Kasumi-1 (cell line): ENCODE data around the gene SFMBT1.
"Not testable (repeated sequence)": the region's sequence is repeated elsewhere in the genome, so short reads cannot be mapped to it uniquely, and the experiment has no call there.

ENCODE experiments used
- DNase-seq, 2 experiments: peaks; one replicate each; lab custom pipeline; 2025; lab: John Stamatoyannopoulos, UW

Gene SFMBT1

DNA sequence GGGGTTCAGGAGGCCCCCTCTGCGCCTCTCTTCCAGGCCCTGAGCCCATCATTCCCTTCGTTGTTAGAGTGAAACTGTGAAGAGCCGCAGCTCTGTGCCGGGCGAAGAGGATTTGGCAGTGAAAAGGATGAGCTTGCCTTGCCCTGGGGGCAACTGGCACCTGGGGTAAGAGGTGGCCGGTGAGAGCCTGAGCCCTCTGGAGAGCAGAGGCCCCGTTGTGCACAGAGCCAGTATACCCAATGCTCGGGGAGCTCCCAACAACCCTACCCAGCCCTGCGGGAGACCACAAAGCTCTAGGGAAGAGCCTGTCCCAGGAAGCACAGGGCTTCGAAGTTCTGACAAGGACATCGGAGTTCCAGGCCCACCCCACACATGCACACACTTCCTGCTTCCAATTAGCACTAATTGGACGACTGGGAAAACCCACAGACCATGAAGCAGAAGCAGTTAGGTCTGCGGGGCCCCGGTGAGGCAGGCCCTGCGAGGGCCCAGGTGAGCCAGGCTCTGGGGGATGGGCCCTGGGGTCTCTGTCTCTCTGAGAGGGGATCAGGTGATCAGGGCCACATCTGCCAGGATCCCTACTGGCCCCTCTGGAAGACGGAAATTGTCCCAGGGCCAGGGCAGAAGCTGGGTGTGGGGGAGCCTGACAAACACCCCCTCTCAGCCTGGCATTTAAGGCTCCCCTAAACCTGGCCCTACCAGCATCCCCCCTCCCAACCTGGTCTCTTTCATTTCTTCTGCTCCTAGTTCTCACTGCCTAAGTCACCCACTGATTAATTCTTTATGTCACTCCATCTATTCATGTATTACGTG lies 27.9 kb upstream of the SFMBT1 start:
- no peak for DNase-seq

GRCh38 chr3:53072653-53073552 lies 27.0 kb upstream of the SFMBT1 start:
- peak; percentile 87 to 89 for DNase-seq

DNA sequence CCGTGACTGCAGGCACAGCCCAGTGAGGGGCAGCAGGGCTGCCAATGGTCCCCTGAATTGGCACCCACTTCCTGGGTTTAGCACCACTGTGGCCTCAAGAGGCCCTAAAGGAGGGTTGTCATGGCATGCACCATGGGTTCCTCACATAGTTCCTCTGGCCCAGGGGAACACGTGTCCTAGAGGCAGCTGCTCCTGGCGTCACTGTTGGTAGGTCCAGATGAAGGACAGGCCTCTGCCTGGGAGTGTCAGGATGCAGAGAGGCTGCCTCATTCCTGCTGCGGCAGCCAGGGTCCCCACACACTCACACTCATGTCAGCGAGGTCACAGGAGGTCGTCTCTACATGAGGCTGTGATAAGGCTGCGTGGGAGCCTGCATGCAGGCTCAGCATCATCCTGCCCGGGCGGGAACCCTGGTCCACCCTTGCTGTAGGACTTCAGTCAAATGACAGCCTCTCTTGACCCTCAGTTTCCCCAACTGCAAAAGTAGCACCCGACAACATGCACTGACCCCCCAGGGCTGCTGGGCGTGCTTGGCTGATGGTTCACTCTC lies 26.1 kb upstream of the SFMBT1 start:
- DNase-seq: no peak

DNA sequence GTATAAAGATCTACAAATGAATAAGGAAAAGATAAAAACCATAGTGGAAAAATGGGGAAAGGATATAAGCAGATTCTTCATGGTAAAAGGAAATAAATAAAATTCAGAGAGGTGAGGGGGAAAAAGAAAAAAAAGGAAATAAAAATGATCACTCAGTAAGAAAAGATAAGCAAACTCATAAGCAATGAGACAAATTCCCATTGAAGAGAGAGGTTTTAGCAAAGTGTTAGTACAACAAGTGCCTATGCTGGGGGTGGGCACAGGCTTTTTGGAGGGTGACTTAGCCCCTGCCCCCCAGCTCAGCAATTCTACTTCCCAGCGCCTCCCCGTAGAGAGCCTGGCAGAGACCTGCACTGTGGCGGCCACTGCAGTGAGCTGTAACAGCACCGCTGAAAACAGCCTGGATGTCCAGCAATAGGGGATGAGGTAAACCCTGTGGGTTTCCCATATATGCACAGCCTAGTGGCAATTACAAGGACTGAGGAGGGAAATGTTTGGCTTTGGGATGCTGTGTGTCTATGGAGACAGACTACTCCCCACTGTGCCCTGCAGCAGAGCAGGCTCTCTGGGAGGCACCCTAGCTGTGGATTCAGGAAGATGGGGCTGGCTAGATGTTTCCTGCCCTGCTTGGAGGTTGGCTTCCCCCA lies 23.7 kb upstream of the SFMBT1 start:
- DNase-seq: no peak

- no peak for DNase-seq
These were observed 22.3 kb upstream of the SFMBT1 start for GRCh38 chr3:53068176-53068575.

DNA sequence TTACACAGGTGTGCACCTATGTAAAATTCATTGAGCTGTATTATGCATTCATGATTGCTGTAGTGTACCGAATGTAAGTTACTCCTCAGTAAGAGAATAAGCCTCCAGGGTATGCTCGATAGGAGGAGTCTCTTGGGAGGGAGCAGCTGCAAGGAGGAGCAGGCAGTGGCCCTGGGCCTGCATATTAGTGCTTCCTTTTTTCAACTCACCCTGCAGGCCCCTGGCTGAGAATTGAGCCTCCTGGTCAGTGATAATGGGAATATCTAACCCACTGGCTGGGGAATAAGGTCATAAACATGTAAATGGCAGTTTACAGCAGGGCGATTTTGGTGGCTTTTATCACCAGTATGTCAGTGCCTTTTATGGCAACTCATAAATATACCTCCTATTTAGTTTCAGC lies 21.7 kb upstream of the SFMBT1 start:
- DNase-seq: no peak

- no peak for DNase-seq
These were observed 20.1 kb upstream of the SFMBT1 start for GRCh38 chr3:53065841-53066480.

DNA sequence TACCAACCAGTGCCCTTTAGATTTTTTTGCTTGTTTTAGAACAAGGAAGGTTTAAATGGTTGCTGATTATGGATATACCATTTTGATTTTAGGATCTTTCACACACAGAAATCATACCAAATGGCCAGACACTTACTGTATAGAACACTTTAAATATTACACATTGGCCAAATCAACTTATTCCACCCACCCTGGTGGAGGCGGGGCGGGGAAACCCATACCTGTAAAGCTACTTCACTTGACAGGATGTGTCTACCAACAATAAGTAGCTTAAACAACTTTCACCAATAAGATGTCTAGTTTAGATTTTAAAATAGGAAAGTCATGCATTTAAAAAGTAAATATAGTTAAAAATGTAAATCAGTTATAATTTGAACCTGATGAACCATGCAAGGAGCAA lies 17.0 kb upstream of the SFMBT1 start:
- DNase-seq: no peak

- DNase-seq: peak; percentile 37 to 39
These were observed 10.6 kb upstream of the SFMBT1 start for GRCh38 chr3:53056442-53056841.

- DNase-seq: not testable (repeated sequence)
These were observed 8.4 kb upstream of the SFMBT1 start for GRCh38 chr3:53054233-53054632.

DNA sequence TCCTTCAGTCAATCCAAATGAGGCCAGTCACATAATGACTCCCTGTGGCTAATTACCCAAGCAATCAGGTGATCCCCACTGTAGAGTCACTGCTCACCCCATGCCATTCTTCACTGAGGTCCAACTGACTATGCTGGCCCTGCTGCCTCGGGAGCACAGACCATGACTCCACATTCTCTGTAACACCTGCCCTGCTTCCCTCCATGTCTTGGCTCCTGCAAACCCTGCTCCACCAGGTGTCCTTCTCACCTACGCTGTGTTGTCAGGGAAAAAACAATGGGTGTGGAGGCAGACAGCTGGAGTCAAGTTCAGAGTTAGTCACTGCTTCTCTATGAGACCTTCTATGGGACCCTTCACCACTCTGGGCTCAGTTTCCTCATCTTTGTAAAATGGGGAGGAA lies 6.1 kb upstream of the SFMBT1 start:
- DNase-seq: no peak

DNA sequence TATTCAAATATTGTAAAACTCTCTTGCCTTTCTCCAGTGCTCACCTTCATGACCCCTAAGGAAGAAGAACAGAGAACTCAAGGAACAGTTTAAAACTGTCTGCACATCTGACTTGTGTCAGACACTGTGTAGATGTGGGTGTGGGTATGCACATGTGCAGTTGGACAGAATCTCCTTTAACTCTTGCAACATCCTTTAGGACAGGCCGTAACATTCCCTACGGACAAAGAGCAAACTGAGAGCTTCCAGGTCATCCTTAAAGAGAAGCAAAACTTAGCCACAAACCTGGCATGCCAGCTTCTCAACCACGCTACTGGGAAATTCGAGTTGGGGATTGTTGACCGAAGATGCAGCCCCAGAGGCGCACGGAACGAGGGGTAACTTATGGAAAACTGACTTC lies 4.1 kb upstream of the SFMBT1 start:
- DNase-seq: no peak

GRCh38 chr3:53046171-53047170 lies 598 bp upstream of the SFMBT1 start:
- DNase-seq: peak; percentile 71 to 74

DNA sequence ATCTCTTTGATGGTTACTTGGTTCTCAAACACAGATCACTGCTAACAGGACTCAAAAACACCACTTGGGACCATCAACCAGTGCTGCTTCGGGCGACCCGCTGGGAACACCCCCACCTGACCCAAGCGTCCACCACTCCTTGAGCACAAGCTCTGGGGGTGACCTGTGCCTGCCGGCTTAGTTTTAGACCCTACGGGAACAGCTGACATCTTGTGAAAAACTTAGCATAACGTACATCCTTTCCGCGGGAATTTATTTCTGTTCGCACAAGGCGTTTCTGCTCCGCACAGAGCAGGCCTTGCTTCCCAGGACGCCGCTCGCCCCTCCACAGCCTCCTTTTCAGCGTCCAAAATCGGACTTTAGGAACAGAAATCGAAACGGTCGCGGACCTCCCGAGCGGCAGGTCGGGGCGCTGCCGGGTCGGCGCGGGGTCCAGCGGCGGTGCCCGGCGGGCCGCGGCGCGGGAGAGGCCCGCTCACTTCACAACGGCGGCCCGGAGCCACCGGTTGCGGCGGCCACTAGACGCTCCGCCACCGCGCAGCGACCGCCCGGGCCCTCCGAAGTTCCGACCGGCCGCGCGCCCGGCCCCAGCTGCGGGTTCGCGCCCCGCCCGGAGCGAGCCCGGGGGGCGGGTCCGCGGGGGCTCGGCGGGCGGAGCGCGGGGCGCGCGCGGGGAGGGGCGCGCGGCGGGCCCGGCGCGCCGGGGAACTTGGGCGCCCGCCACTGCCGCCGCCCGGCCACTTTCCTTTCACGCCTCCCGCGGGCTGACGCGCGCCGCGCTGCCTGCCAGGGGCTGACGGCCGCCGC lies 959 bp downstream of the SFMBT1 start:
- peak; percentile 33 to 50 for DNase-seq

DNA sequence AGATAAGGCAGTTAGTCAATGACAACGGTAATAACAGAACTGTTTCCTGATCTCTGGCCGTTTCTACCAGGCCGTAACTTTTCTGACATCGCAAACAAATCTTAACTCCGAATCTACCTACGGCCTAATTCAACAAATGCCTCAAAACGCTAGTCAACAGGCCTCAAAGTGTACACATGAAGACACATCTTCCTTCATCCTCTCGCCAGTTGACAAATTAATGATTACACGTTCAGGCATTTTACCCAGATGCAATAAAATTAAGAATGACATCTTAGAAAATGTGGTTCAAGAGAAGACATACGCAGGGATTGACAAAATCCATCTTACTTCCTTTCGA lies 1.5 kb downstream of the SFMBT1 start:
- DNase-seq: peak in 1 of 2 experiments; percentile 50

DNA sequence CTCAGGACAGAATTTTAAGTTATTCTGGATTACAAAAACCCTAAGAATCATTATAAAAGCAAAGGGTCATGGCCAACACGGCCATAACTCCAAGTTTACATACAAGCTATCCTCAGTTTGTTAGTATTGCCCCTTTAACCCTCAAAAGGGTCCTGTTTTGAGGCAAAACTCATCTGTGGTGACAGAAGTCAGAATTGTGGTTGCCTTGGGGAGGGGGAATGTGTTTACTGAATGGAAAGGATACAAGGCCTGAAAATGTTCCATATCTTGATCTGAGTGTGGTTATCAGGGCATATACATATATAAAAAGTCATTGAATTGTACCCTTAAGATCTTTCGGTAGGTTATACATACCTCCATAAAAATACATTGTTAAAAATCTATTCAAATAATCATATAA lies 2.1 kb downstream of the SFMBT1 start:
- DNase-seq: no peak

DNA sequence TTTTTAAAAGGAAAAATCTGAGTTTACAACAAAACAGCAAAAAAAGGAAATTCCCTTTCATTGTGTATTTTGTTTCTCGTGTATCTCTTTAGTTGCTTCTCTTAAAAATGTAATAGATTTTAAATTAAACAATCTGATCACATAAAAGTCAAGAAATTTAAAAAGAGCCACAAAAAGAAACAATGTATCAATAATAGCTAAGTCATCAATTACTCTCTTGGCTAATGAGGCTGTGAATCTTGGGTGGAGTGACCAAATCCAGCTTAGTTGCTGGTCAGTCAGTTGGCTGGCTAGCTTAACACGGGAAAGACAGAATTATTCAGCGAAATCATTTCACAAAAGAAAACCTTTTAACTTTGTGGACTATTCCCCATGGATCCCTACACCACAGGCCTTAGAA lies 3.2 kb downstream of the SFMBT1 start:
- DNase-seq: no peak

DNA sequence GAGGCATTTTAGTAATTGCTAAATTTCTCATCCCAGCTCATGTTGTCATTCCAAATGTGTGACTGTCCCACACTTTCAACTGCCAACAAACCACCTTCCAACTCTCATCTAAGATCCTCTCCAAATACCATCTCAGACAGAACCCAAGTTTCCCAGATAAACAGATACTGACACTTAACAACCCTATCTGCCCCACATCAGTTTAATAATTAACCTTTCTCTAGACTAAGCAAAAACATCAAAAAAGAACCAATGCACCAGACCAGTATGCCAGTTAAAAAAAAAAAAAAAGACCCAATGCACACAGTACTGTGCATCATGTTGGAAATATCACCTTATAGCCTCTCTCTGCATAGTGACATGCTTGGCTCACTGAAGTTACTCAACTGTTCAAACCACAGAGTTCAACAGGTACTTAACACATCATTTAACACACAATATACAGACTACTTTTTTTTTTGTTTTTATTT lies 5.5 kb downstream of the SFMBT1 start:
- DNase-seq: no peak

- DNase-seq: no peak
These were observed 6.5 kb downstream of the SFMBT1 start for GRCh38 chr3:53039376-53039752.
